Astrocyte of the spinal cord (primary cell): ENCODE results near the gene BBX.

Experiments used
- DNase-seq: peaks from one replicate; pipeline ENCODE4 v3.0.0; 2011; ENCODE audit warnings: low read depth, low spot score
- H3K4me3 ChIP-seq: 2 replicates; pipeline ENCODE4 v1.5.1; 2011; ENCODE audit warnings: low read depth, mild to moderate bottlenecking, low read length, moderate library complexity
- CTCF ChIP-seq: IDR thresholded peaks from 2 replicates; pipeline ENCODE4 v1.5.1; 2012; ENCODE audit warnings: low read depth, mild to moderate bottlenecking, low read length, inconsistent platforms
- in situ Hi-C: cut with HindIII; loops from 2 replicates; pipeline ENCODE4 v1.10.0; 2017; ENCODE audit warnings: low sequenced_read_pairs

Gene BBX

GRCh38 chr3:107738486-107739183 lies 215.9 kb downstream of the BBX start:
- in situ Hi-C loops = no loop called here
- H3K4me3 ChIP-seq = no peak overlapping the region
- DNase-seq = no peak
- TF ChIP-seq CTCF = no peak

- H3K4me3 ChIP-seq = no peak overlapping the region
- in situ Hi-C loops = no loop called here
- TF ChIP-seq CTCF = no peak
- DNase-seq = no peak
Measured at GRCh38 chr3:107739227-107739626, 216.5 kb downstream of the BBX start.

- H3K4me3 ChIP-seq = no peak overlapping the region
- in situ Hi-C loops = no loop called here
- peak; percentile 40 for TF ChIP-seq CTCF
- DNase-seq = peak; percentile 56
Measured at GRCh38 chr3:107740992-107741896, 218.5 kb downstream of the BBX start.

- no peak for TF ChIP-seq CTCF
- in situ Hi-C loops = no loop called here
- no peak overlapping the region for H3K4me3 ChIP-seq
- DNase-seq = no peak
Measured at GRCh38 chr3:107745354-107745753, 222.6 kb downstream of the BBX start.

DNA sequence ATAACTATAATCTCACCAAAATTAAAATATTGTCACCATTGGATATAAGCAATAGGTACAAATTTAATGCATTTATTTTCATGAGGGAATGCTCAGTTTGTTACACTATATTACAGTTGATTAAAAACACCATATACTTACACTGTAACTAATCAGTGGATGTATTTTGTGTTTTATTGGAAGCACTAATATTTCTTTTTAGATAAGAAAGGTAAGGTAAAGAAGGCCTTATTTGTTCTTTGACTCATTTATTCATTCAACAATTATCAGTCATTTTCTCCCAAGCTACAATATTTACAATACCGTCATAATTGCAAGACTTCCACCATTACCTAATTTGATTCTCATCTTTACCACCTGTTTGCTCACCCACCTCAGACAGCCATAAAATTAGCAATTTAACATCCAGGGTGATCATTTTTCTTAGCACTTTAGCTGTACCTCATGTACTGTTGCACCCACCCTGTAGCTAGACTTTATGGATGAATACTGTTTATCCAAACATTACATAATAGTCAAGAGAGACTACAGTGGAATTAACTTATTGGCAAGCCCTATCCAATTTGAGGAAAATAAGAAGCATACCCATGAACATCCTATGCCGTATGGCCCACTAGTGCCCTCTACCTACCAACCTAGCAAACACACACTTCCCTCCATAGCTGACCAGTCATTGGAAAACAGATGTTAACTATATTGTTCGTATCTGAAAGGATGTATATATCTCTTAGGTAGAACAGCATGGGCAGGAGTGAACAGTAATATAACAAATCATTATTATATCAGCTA lies 229.6 kb downstream of the BBX start:
- TF ChIP-seq CTCF = peak; percentile 64
- H3K4me3 ChIP-seq = no peak overlapping the region
- DNase-seq = peak; percentile 33
- in situ Hi-C loops = no loop called here

DNA sequence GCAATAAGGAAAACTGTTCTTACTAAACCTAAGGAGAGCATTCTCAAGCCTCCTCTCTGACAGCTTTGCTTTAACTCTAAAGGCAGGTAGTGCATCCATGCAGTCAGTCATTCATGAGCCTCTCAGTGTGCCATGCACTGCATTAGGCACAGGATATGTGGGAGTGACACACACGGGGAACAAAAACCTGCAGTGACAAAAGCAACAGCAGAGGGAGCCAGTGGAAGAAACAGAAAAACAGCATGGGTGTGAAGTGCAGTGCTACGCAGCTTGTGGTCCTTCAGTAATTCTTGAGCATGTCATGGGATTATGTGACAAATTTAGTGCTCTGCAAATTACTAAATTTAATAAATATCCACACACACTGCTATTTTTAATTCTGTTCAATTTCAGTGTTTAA lies 230.7 kb downstream of the BBX start:
- in situ Hi-C loops = no loop called here
- peak; percentile 70 for TF ChIP-seq CTCF
- DNase-seq = peak; percentile 37
- H3K4me3 ChIP-seq = no peak overlapping the region
